Neural cell (in vitro differentiated cells): ENCODE results near the gene LIN7B.

Experiments used
- EP300 ChIP-seq: fragments of 450-650 bp; conservative IDR thresholded peaks from 2 replicates; pipeline ENCODE4 v1.6.1; 2014; ENCODE audit warnings: antibody characterized with exemption, mild to moderate bottlenecking, moderate library complexity; ENCODE audit not compliant: poor library complexity, severe bottlenecking
- MXI1 ChIP-seq: fragments of 450-650 bp; conservative IDR thresholded peaks from 2 replicates; pipeline ENCODE4 v1.6.1; 2014; ENCODE audit warnings: antibody characterized with exemption, mild to moderate bottlenecking; ENCODE audit not compliant: poor library complexity, severe bottlenecking
- POLR2AphosphoS5 ChIP-seq: IDR thresholded peaks from 2 replicates; pipeline ENCODE4 v1.6.1; 2012
- REST ChIP-seq: IDR thresholded peaks from 2 replicates; pipeline ENCODE4 v1.6.1; 2012; ENCODE audit warnings: borderline replicate concordance
- SMC3 ChIP-seq: fragments of 450-650 bp; conservative IDR thresholded peaks from 2 replicates; pipeline ENCODE4 v1.6.1; 2014; ENCODE audit warnings: antibody characterized with exemption, mild to moderate bottlenecking, moderate library complexity; ENCODE audit not compliant: poor library complexity
- TAF1 ChIP-seq: IDR thresholded peaks from 2 replicates; pipeline ENCODE4 v1.6.1; 2012; ENCODE audit warnings: low read depth
- TF ChIP-seq, protein P1 (sequence below): fragments of 450-650 bp; IDR thresholded peaks from 2 replicates; pipeline ENCODE4 v1.5.1; 2014; ENCODE audit warnings: antibody characterized with exemption, mild to moderate bottlenecking, moderate library complexity; ENCODE audit not compliant: poor library complexity, severe bottlenecking

- TF ChIP-seq, protein P1, sequence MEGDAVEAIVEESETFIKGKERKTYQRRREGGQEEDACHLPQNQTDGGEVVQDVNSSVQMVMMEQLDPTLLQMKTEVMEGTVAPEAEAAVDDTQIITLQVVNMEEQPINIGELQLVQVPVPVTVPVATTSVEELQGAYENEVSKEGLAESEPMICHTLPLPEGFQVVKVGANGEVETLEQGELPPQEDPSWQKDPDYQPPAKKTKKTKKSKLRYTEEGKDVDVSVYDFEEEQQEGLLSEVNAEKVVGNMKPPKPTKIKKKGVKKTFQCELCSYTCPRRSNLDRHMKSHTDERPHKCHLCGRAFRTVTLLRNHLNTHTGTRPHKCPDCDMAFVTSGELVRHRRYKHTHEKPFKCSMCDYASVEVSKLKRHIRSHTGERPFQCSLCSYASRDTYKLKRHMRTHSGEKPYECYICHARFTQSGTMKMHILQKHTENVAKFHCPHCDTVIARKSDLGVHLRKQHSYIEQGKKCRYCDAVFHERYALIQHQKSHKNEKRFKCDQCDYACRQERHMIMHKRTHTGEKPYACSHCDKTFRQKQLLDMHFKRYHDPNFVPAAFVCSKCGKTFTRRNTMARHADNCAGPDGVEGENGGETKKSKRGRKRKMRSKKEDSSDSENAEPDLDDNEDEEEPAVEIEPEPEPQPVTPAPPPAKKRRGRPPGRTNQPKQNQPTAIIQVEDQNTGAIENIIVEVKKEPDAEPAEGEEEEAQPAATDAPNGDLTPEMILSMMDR, result no peak
- TF ChIP-seq TAF1, result no peak
- TF ChIP-seq EP300, result no peak
- no peak for TF ChIP-seq MXI1
- no peak for TF ChIP-seq SMC3
- no peak for TF ChIP-seq REST
- no peak for TF ChIP-seq POLR2AphosphoS5
Measured at GRCh38 chr19:49064768-49065611, 49.2 kb upstream of the LIN7B start, which contains the start of gene NTF4.
